Lower leg skin (tissue), 3 donors: ENCODE data around the gene STN1.

ENCODE experiments used
- POLR2A ChIP-seq, 2 donors: fragments of 450-650 bp; IDR thresholded peaks; one replicate each; pipeline ENCODE4 v1.6.1; 2016 to 2017; ENCODE audit warnings: antibody characterized with exemption in 2 of 2, mild to moderate bottlenecking in 1 of 2, moderate library complexity in 1 of 2
- TF ChIP-seq, protein P1 (sequence below), 3 donors: fragments of 450-650 bp; IDR thresholded peaks; one replicate each; pipeline ENCODE4 v1.5.1; 2016; ENCODE audit warnings: antibody characterized with exemption in 3 of 3, mild to moderate bottlenecking in 3 of 3, moderate library complexity in 2 of 3

DNA sequence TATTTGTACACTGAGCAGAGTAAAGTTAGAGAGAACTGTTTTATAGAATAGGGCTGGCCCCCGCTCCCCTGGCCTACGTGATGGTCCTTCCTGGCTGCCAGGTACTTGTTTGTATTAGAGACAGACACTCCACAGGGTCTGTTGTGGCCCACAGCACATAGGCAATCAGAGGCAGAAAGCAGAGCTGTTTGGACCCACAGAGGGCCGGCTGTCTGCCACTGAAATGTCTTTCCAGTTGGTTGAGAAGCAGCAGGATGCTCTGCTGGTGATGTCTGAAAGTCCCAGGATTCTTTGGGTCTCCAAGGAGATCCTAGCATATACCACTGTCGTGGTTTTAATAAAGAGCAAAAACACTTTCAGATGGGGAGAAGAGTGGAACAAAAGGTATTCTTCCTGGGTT lies 5.2 kb downstream of the STN1 start:
- TF ChIP-seq, protein P1, sequence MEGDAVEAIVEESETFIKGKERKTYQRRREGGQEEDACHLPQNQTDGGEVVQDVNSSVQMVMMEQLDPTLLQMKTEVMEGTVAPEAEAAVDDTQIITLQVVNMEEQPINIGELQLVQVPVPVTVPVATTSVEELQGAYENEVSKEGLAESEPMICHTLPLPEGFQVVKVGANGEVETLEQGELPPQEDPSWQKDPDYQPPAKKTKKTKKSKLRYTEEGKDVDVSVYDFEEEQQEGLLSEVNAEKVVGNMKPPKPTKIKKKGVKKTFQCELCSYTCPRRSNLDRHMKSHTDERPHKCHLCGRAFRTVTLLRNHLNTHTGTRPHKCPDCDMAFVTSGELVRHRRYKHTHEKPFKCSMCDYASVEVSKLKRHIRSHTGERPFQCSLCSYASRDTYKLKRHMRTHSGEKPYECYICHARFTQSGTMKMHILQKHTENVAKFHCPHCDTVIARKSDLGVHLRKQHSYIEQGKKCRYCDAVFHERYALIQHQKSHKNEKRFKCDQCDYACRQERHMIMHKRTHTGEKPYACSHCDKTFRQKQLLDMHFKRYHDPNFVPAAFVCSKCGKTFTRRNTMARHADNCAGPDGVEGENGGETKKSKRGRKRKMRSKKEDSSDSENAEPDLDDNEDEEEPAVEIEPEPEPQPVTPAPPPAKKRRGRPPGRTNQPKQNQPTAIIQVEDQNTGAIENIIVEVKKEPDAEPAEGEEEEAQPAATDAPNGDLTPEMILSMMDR (IDR thresholded peaks at IDR 0.05), result no peak
- no peak for TF ChIP-seq POLR2A (IDR thresholded peaks at IDR 0.05)
